ENCODE measurements around the gene DBF4. TPM values are rescaled to one million over a fixed set of nuclear protein-coding genes. Genes with fewer than 3 reads are reported as not detected.

DBF4 gene, protein sequence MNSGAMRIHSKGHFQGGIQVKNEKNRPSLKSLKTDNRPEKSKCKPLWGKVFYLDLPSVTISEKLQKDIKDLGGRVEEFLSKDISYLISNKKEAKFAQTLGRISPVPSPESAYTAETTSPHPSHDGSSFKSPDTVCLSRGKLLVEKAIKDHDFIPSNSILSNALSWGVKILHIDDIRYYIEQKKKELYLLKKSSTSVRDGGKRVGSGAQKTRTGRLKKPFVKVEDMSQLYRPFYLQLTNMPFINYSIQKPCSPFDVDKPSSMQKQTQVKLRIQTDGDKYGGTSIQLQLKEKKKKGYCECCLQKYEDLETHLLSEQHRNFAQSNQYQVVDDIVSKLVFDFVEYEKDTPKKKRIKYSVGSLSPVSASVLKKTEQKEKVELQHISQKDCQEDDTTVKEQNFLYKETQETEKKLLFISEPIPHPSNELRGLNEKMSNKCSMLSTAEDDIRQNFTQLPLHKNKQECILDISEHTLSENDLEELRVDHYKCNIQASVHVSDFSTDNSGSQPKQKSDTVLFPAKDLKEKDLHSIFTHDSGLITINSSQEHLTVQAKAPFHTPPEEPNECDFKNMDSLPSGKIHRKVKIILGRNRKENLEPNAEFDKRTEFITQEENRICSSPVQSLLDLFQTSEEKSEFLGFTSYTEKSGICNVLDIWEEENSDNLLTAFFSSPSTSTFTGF
- total RNA-seq = 31.0 and 33.2 TPM in 2 replicates

DNA sequence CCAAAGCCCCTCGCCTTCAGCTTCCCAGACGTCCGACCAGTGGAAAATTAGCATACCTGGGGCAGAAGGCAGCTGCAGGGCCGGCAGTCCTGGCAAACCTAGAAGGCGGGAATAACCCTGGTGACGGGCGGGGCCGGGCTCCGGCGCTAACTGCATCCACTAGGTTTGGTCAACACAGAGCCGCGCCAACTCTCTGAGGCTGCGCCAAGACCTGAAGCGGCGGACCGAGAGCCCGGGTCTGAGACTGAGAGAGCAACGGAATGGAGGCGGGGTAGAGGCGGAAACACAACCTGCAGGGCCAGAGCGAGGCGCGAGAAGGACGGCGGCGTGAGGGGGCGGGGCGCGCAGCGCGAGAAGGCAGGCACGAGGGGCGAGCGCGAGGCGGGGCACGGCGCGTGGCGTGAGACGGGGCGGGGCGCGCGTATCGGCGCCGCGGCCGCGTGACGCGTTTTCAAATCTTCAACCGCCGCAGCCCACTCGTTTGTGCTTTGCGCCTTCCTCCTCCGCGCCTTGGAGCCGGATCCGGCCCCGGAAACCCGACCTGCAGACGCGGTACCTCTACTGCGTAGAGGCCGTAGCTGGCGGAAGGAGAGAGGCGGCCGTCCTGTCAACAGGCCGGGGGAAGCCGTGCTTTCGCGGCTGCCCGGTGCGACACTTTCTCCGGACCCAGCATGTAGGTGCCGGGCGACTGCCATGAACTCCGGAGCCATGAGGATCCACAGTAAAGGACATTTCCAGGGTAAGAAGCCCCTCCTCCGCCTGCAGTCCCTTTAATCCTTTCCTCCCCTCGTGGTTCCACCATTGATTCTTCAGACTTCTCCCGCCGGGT is at the start of gene DBF4, which contains the start of gene SLC25A40:
Gene DBF4, plus strand, starts transcription at position 454 of the 829 bp plus-strand sequence. Its CDS starts 240 bp downstream, at position 694.
Gene SLC25A40, minus strand, starts transcription at position 321 of the 829 bp plus-strand sequence. CDS start 17,633 bp downstream, outside the sequence.

DNA sequence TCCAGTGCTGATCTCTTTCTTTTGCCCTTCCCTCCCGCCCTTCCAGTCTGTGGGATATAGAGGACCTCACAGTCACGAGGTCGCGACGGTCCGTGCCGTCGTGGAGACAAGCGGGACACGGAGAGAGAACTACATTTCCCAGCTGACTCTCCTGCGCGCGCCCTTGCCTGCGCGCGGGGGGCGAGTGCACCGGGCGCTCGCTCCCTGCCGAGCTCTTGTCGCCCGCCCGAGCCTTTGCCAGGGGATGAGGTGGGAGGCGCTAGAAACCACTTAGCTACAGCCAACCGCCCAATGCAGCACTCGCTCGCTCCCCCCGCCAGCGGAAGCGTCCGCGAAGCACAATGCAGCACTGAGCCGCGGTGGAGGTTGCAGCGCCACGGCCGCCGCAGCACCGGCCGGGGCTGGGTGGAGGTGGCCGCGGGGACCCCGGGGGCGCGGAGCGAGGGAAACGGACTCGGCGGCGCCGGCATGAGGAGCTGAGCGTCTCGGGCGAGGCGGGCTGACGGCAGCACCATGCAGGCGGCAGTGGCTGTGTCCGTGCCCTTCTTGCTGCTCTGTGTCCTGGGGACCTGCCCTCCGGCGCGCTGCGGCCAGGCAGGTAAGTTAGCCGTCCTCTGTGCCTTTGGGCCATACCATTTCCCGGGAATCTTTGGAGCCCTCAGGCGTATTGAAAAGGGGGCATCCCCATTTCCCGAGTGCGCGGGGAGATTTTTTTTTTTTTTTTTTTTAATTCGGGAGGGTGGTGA is 57.8 kb downstream of the DBF4 start, which contains the start of gene ADAM22:
Gene ADAM22, plus strand, starts transcription at position 299 of the 746 bp plus-strand sequence. Its CDS starts 215 bp downstream, at position 514.

Other genes with a start within 250 kb of the DBF4 start
- gene RUNDC3B, start 248.1 kb upstream of the DBF4 start, total RNA-seq = 0.52 TPM in 1 of 2 replicates, not detected in the other
- 9.3 and 21.1 TPM in 2 replicates for gene SLC25A40, start 133 bp upstream of the DBF4 start, total RNA-seq
- 0.52 and 1.8 TPM in 2 replicates for gene ADAM22, start 57.8 kb downstream of the DBF4 start, total RNA-seq